Liver (tissue), 9 donors: Measurements from ENCODE around the gene JAKMIP1. TPM values are rescaled to one million over a fixed set of nuclear protein-coding genes. Genes with fewer than 3 reads are reported as not detected.

ENCODE experiments used
- DNase-seq: peaks from one replicate; pipeline ENCODE4 v3.0.0-alpha.2; 2017; ENCODE audit warnings: low spot score
- H3K27ac ChIP-seq, 2 donors: one replicate each; pipeline ENCODE4 v1.7.0; 2013; ENCODE audit warnings: inconsistent platforms in 2 of 2, low read length in 2 of 2, control low read depth in 1 of 2, low read depth in 1 of 2, mild to moderate bottlenecking in 1 of 2
- H3K27me3 ChIP-seq, 4 donors: one replicate each; pipeline versions ENCODE4 v1.6.1 to v1.7.0; 2013; ENCODE audit warnings: low read length in 3 of 4, inconsistent platforms in 1 of 4, mild to moderate bottlenecking in 1 of 4, moderate library complexity in 1 of 4; ENCODE audit not compliant: control insufficient read depth in 4 of 4, insufficient read depth in 4 of 4
- H3K36me3 ChIP-seq, 4 donors: one replicate each; pipeline versions ENCODE4 v1.6.1 to v1.7.0; 2013; ENCODE audit warnings: low read length in 3 of 4, mild to moderate bottlenecking in 3 of 4, low read depth in 1 of 4, moderate library complexity in 1 of 4; ENCODE audit not compliant: control insufficient read depth in 4 of 4, insufficient read depth in 3 of 4
- H3K4me1 ChIP-seq, 4 donors: one replicate each; pipeline versions ENCODE4 v1.6.1 to v1.7.0; 2013; ENCODE audit warnings: low read length in 3 of 4, mild to moderate bottlenecking in 3 of 4, moderate library complexity in 1 of 4; ENCODE audit not compliant: control insufficient read depth in 4 of 4, insufficient read depth in 4 of 4
- H3K4me3 ChIP-seq, 3 donors: one replicate each; pipeline versions ENCODE4 v1.6.1 to v1.7.0; 2013; ENCODE audit warnings: low read length in 3 of 3, control low read depth in 1 of 3, low read depth in 1 of 3, mild to moderate bottlenecking in 1 of 3
- H3K9ac ChIP-seq, 2 donors: one replicate each; pipeline ENCODE4 v1.7.0; 2013; ENCODE audit warnings: low read length in 2 of 2, mild to moderate bottlenecking in 2 of 2, moderate library complexity in 2 of 2, control low read depth in 1 of 2, low read depth in 1 of 2
- H3K9me3 ChIP-seq, 4 donors: one replicate each; pipeline versions ENCODE4 v1.6.1 to v1.7.0; 2013; ENCODE audit warnings: low read length in 3 of 4; ENCODE audit not compliant: control insufficient read depth in 4 of 4
- EGR1 ChIP-seq, 2 donors: IDR thresholded peaks; 2 replicates each; pipeline ENCODE4 v1.6.1; 2016 to 2018; ENCODE audit warnings: antibody characterized with exemption in 2 of 2, low read depth in 2 of 2
- FOXA1 ChIP-seq: IDR thresholded peaks from 2 replicates; pipeline ENCODE4 v1.6.1; 2016; ENCODE audit warnings: antibody characterized with exemption
- FOXA2 ChIP-seq: IDR thresholded peaks from 2 replicates; pipeline ENCODE4 v1.6.1; 2016; ENCODE audit warnings: antibody characterized with exemption
- GABPA ChIP-seq, 2 donors: IDR thresholded peaks in 1 of 2; conservative IDR thresholded peaks in 1 of 2; 2 replicates each; pipeline ENCODE4 v1.6.1; 2016; ENCODE audit warnings: antibody characterized with exemption in 2 of 2, mild to moderate bottlenecking in 1 of 2, moderate library complexity in 1 of 2
- HNF4A ChIP-seq, 2 donors: conservative IDR thresholded peaks; 2 replicates each; pipeline ENCODE4 v1.6.1; 2016; ENCODE audit warnings: antibody characterized with exemption in 2 of 2, mild to moderate bottlenecking in 2 of 2
- HNF4G ChIP-seq: IDR thresholded peaks from 2 replicates; pipeline ENCODE4 v1.6.1; 2016; ENCODE audit warnings: antibody characterized with exemption
- JUND ChIP-seq, 2 donors: IDR thresholded peaks; 2 replicates each; pipeline ENCODE4 v1.6.1; 2016; ENCODE audit warnings: antibody characterized with exemption in 2 of 2
- NR2F2 ChIP-seq: IDR thresholded peaks from 2 replicates; pipeline ENCODE4 v1.6.1; 2016; ENCODE audit warnings: antibody characterized with exemption
- RAD21 ChIP-seq, 2 donors: IDR thresholded peaks; 2 replicates each; pipeline ENCODE4 v1.6.1; 2016; ENCODE audit warnings: antibody characterized with exemption in 2 of 2, mild to moderate bottlenecking in 2 of 2
- RXRA ChIP-seq, 2 donors: IDR thresholded peaks; 2 replicates each; pipeline ENCODE4 v1.6.1; 2017 to 2018; ENCODE audit warnings: antibody characterized with exemption in 2 of 2, mild to moderate bottlenecking in 1 of 2
- SP1 ChIP-seq: IDR thresholded peaks from 2 replicates; pipeline ENCODE4 v1.6.1; 2018; ENCODE audit warnings: antibody characterized with exemption, mild to moderate bottlenecking
- TAF1 ChIP-seq: conservative IDR thresholded peaks from 2 replicates; pipeline ENCODE4 v1.6.1; 2016; ENCODE audit warnings: antibody characterized with exemption, mild to moderate bottlenecking
- YY1 ChIP-seq: IDR thresholded peaks from 2 replicates; pipeline ENCODE4 v1.6.1; 2016; ENCODE audit warnings: antibody characterized with exemption, mild to moderate bottlenecking
- WGBS: extraction: QIAGEN DNeasy Blood & Tissue Kit; methylation state at CpG from one replicate; pipeline ENCODE4 v1.1.7; 2013; 5-methylcytosine and 5-hydroxymethylcytosine counted together
- polyA plus RNA-seq, 2 donors: library from polyadenylated mRNA; stranded (reverse) in 1 of 2; unstranded in 1 of 2; fragments of 200-250 nt in 1 of 2; fragments of >200 nt in 1 of 2; fragmentation: Nextera tagmentation in 1 of 2; extraction: Ambion mirVana in 1 of 2; gene quantifications; one replicate each; pipeline versions ENCODE4 v1.2.1 to v1.2.3, GENCODE V29; 2013 to 2015
- total RNA-seq, 2 donors: library from RNA; depleted of rRNA; stranded (reverse); fragments of >200 nt; gene quantifications; one replicate each; pipeline ENCODE4 v1.2.3, GENCODE V29; 2014
- TF ChIP-seq, protein P1 (sequence below): IDR thresholded peaks from 2 replicates; pipeline ENCODE4 v1.6.1; 2016; ENCODE audit warnings: antibody characterized with exemption, mild to moderate bottlenecking
- TF ChIP-seq, protein P2 (sequence below): fragments of 150-350 bp; IDR thresholded peaks from 2 replicates; pipeline ENCODE4 v1.5.1; 2017; ENCODE audit warnings: improper control_type of control experiment, low read depth, low read length; ENCODE audit not compliant: missing input control
- TF ChIP-seq, protein P3 (sequence below): IDR thresholded peaks from 2 replicates; pipeline ENCODE4 v1.6.1; 2016; ENCODE audit warnings: antibody characterized with exemption
- donor health status: healthy.
- donor health status: healthy.
- donor health status: healthy.
- donor health status: healthy.
- donor health status: healthy.

Gene JAKMIP1
- total and polyA plus RNA-seq, 4 donors, result 0.08 to 0.50 TPM; not detected in 2

DNA sequence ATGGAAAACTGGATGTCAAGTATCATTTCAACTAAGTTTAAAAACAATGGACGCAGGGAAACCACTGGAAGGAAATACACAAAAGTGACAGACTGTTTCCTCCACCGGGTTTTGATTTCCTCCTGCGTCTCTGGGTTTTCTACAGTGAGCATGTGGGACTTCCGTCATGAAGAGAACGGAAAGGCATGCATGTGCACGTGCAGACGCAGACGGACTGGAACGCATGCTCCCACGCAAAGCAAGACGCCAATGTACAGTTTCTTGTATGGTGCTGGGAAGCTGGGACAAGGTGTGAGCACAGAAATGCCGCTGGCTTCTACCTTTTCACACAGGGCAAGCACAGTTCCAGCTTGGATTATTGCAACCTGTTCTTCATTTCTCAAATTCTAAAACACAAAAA lies 151.8 kb downstream of the JAKMIP1 start:
- no peaks in the 10 kb centered on the region for H3K4me1 ChIP-seq
- WGBS, result 68% methylated on average over 12 of the region's 12 CpGs
- H3K27ac ChIP-seq, result no peak overlapping the region
- H3K36me3 ChIP-seq, result no peaks in the 10 kb centered on the region
- TF ChIP-seq HNF4G, result no peak
- TF ChIP-seq YY1, result no peak
- no peak for TF ChIP-seq SP1
- TF ChIP-seq, protein P1, sequence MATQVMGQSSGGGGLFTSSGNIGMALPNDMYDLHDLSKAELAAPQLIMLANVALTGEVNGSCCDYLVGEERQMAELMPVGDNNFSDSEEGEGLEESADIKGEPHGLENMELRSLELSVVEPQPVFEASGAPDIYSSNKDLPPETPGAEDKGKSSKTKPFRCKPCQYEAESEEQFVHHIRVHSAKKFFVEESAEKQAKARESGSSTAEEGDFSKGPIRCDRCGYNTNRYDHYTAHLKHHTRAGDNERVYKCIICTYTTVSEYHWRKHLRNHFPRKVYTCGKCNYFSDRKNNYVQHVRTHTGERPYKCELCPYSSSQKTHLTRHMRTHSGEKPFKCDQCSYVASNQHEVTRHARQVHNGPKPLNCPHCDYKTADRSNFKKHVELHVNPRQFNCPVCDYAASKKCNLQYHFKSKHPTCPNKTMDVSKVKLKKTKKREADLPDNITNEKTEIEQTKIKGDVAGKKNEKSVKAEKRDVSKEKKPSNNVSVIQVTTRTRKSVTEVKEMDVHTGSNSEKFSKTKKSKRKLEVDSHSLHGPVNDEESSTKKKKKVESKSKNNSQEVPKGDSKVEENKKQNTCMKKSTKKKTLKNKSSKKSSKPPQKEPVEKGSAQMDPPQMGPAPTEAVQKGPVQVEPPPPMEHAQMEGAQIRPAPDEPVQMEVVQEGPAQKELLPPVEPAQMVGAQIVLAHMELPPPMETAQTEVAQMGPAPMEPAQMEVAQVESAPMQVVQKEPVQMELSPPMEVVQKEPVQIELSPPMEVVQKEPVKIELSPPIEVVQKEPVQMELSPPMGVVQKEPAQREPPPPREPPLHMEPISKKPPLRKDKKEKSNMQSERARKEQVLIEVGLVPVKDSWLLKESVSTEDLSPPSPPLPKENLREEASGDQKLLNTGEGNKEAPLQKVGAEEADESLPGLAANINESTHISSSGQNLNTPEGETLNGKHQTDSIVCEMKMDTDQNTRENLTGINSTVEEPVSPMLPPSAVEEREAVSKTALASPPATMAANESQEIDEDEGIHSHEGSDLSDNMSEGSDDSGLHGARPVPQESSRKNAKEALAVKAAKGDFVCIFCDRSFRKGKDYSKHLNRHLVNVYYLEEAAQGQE, result no peak
- no peak for TF ChIP-seq RAD21 (IDR thresholded peaks at IDR 0.05)
- TF ChIP-seq EGR1 (IDR thresholded peaks at IDR 0.05; ENCODE audit: low read depth in 2 of 2), result no peak
- TF ChIP-seq, protein P2, sequence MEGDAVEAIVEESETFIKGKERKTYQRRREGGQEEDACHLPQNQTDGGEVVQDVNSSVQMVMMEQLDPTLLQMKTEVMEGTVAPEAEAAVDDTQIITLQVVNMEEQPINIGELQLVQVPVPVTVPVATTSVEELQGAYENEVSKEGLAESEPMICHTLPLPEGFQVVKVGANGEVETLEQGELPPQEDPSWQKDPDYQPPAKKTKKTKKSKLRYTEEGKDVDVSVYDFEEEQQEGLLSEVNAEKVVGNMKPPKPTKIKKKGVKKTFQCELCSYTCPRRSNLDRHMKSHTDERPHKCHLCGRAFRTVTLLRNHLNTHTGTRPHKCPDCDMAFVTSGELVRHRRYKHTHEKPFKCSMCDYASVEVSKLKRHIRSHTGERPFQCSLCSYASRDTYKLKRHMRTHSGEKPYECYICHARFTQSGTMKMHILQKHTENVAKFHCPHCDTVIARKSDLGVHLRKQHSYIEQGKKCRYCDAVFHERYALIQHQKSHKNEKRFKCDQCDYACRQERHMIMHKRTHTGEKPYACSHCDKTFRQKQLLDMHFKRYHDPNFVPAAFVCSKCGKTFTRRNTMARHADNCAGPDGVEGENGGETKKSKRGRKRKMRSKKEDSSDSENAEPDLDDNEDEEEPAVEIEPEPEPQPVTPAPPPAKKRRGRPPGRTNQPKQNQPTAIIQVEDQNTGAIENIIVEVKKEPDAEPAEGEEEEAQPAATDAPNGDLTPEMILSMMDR, result no peak
- TF ChIP-seq, protein P3, sequence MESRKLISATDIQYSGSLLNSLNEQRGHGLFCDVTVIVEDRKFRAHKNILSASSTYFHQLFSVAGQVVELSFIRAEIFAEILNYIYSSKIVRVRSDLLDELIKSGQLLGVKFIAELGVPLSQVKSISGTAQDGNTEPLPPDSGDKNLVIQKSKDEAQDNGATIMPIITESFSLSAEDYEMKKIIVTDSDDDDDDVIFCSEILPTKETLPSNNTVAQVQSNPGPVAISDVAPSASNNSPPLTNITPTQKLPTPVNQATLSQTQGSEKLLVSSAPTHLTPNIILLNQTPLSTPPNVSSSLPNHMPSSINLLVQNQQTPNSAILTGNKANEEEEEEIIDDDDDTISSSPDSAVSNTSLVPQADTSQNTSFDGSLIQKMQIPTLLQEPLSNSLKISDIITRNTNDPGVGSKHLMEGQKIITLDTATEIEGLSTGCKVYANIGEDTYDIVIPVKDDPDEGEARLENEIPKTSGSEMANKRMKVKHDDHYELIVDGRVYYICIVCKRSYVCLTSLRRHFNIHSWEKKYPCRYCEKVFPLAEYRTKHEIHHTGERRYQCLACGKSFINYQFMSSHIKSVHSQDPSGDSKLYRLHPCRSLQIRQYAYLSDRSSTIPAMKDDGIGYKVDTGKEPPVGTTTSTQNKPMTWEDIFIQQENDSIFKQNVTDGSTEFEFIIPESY, result no peak
- no peak for TF ChIP-seq NR2F2
- TF ChIP-seq HNF4A (conservative IDR thresholded peaks at IDR 0.05), result no peak
- no peak for TF ChIP-seq FOXA2
- no peak for TF ChIP-seq GABPA (IDR thresholded peaks at IDR 0.05 in 1 of 2, conservative IDR thresholded peaks at IDR 0.05 in 1 of 2)
- H3K4me3 ChIP-seq, result no peak overlapping the region
- DNase-seq, result no peak
- no peak overlapping the region for H3K9ac ChIP-seq
- no peaks in the 10 kb centered on the region for H3K9me3 ChIP-seq
- no peaks in the 10 kb centered on the region for H3K27me3 ChIP-seq

DNA sequence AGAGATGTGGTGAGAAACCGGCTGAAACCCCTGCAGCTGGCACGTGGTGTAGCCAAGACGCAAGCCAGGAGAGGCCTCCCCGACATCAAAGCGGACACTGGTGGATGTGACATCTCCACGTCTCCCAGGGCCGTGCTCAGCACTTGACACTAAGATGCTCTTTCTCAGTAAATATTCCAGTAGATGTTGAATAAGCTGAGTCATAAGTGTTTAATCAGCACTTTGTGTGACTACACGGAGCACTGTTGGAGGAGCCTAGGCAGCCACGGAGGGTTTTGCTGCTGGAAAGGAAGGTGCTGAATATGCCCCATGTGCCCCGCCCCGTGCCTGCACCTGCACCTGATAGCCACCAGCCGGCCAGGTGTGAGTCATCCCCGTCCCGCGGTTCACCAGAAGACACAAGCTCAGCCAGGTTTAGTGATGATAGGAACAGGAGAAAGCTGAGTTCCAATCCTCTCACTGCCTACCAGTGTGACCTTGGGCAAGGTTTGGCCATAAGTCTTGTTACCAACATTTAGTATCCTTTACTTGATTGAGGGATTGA lies 153.1 kb downstream of the JAKMIP1 start:
- Histone ChIP-seq H3K9me3 (no peaks in the 10 kb centered on the region), H3K27me3 (no peaks in the 10 kb centered on the region), H3K27ac (no peak overlapping the region), H3K4me3 (no peak overlapping the region), H3K4me1 (no peaks in the 10 kb centered on the region), H3K36me3 (no peaks in the 10 kb centered on the region), H3K9ac (no peak overlapping the region)
- DNase-seq, result no peak
- whole genome bisulfite sequencing, result 80% methylated on average over 15 of the region's 15 CpGs
- TF ChIP-seq FOXA1 (no peak), HNF4A (conservative IDR thresholded peaks at IDR 0.05) (no peak), RXRA (IDR thresholded peaks at IDR 0.05) (no peak), EGR1 (IDR thresholded peaks at IDR 0.05; ENCODE audit: low read depth in 2 of 2) (no peak), RAD21 (IDR thresholded peaks at IDR 0.05) (no peak), SP1 (no peak), TAF1 (no peak), JUND (IDR thresholded peaks at IDR 0.05) (no peak), NR2F2 (no peak), HNF4G (no peak), YY1 (no peak)
- TF ChIP-seq, protein P3, result no peak
- TF ChIP-seq, protein P1, result no peak
